Esophagus (tissue), 2 donors: ENCODE measurements around the gene CHRNG. TPM values are rescaled to one million over a fixed set of nuclear protein-coding genes. Genes with fewer than 3 reads are reported as not detected.
"Not testable (repeated sequence)": the region's sequence is repeated elsewhere in the genome, so short reads cannot be mapped to it uniquely, and the experiment has no call there.

Source experiments
- H3K27ac ChIP-seq, 2 donors: one replicate each; pipeline ENCODE4 v1.5.1; 2013; ENCODE audit warnings: low read depth in 2 of 2, mild to moderate bottlenecking in 2 of 2, inconsistent platforms in 1 of 2, low read length in 1 of 2, moderate library complexity in 1 of 2
- H3K27me3 ChIP-seq, 2 donors: one replicate each; pipeline ENCODE4 v1.6.1; 2013; ENCODE audit warnings: low read length in 2 of 2, control low read depth in 1 of 2, mild to moderate bottlenecking in 1 of 2; ENCODE audit not compliant: insufficient read depth in 2 of 2, control insufficient read depth in 1 of 2
- H3K36me3 ChIP-seq, 2 donors: one replicate each; pipeline ENCODE4 v1.6.1; 2013; ENCODE audit warnings: low read length in 1 of 2; ENCODE audit not compliant: control insufficient read depth in 2 of 2, insufficient read depth in 2 of 2
- H3K4me1 ChIP-seq, 2 donors: one replicate each; pipeline ENCODE4 v1.6.1; 2013; ENCODE audit warnings: low read length in 1 of 2; ENCODE audit not compliant: control insufficient read depth in 2 of 2, insufficient read depth in 2 of 2
- H3K4me3 ChIP-seq, 2 donors: one replicate each; pipeline ENCODE4 v1.5.1; 2013; ENCODE audit warnings: low read length in 2 of 2, mild to moderate bottlenecking in 2 of 2, low read depth in 1 of 2, moderate library complexity in 1 of 2
- H3K9me3 ChIP-seq, 2 donors: one replicate each; pipeline ENCODE4 v1.6.1; 2013; ENCODE audit warnings: mild to moderate bottlenecking in 2 of 2, low read depth in 1 of 2, low read length in 1 of 2, moderate library complexity in 1 of 2; ENCODE audit not compliant: control insufficient read depth in 2 of 2, insufficient read depth in 1 of 2
- WGBS, 2 donors: extraction: QIAGEN DNeasy Blood & Tissue Kit; methylation state at CpG; one replicate each; pipeline ENCODE4 v1.1.7; 2013; 5-methylcytosine and 5-hydroxymethylcytosine counted together
- polyA plus RNA-seq, 2 donors: library from polyadenylated mRNA; stranded (reverse); fragments of 200-250 nt; gene quantifications; one replicate each; pipeline ENCODE4 v1.2.3, GENCODE V29; 2013
- donor health status: healthy with polysubstance abuse.
- donor health status: Bipolar disorder and iron deficiency.

Gene CHRNG
- polyA plus RNA-seq, 2 donors: not detected

- H3K4me3 ChIP-seq, H3K27ac ChIP-seq, H3K4me1 ChIP-seq, H3K9me3 ChIP-seq, H3K27me3 ChIP-seq: not testable (repeated sequence)
- WGBS, 2 donors: 97 to 99% methylated on average over 6 of the region's 6 CpGs
- peaks cover 29 to 35% of the 10 kb centered on the region in 2 donors for H3K36me3 ChIP-seq
These were observed 31.0 kb downstream of the CHRNG start for GRCh38 chr2:232570481-232570880.

- H3K4me3 ChIP-seq: no peak overlapping the region
- peaks cover 29 to 34% of the 10 kb centered on the region in 2 donors for H3K36me3 ChIP-seq
These were observed 31.6 kb downstream of the CHRNG start for GRCh38 chr2:232571026-232571474.

GRCh38 chr2:232573042-232573441 is 33.5 kb downstream of the CHRNG start:
- H3K27ac ChIP-seq: no peak overlapping the region

More at GRCh38 chr2:232571026-232571474, 31.6 kb downstream of the CHRNG start:
- Histone ChIP-seq H3K27me3 (no peaks in the 10 kb centered on the region), H3K27ac (no peak overlapping the region), H3K9me3 (no peaks in the 10 kb centered on the region), H3K4me1 (no peaks in the 10 kb centered on the region)
- WGBS, 2 donors: 77 to 78% methylated on average over 7 of the region's 7 CpGs

GRCh38 chr2:232573771-232574435 is 34.4 kb downstream of the CHRNG start:
- Histone ChIP-seq H3K4me3 (no peak overlapping the region), H3K4me1 (no peaks in the 10 kb centered on the region), H3K9me3 (no peaks in the 10 kb centered on the region), H3K36me3 (peaks cover 18 to 22% of the 10 kb centered on the region in 2 donors), H3K27me3 (no peaks in the 10 kb centered on the region), H3K27ac (no peak overlapping the region)
- 91 to 92% methylated on average over 8 of the region's 8 CpGs for WGBS, 2 donors

More at GRCh38 chr2:232573042-232573441, 33.5 kb downstream of the CHRNG start:
- Histone ChIP-seq H3K9me3 (no peaks in the 10 kb centered on the region), H3K36me3 (peaks cover 23 to 26% of the 10 kb centered on the region in 2 donors), H3K4me1 (no peaks in the 10 kb centered on the region), H3K27me3 (no peaks in the 10 kb centered on the region), H3K4me3 (no peak overlapping the region)

GRCh38 chr2:232574674-232575403 is 35.3 kb downstream of the CHRNG start:
- Histone ChIP-seq H3K27me3 (no peaks in the 10 kb centered on the region), H3K4me1 (no peaks in the 10 kb centered on the region), H3K9me3 (no peaks in the 10 kb centered on the region), H3K4me3 (no peak overlapping the region), H3K27ac (no peak overlapping the region), H3K36me3 (peaks cover 10 to 14% of the 10 kb centered on the region in 2 donors)
- 87 to 92% methylated on average over 5 of the region's 5 CpGs for WGBS, 2 donors

GRCh38 chr2:232575404-232575746 is 35.9 kb downstream of the CHRNG start:
- Histone ChIP-seq H3K4me1 (no peaks in the 10 kb centered on the region), H3K9me3 (no peaks in the 10 kb centered on the region), H3K4me3 (no peak overlapping the region), H3K27ac (no peak overlapping the region), H3K27me3 (no peaks in the 10 kb centered on the region), H3K36me3 (peaks cover 8 to 11% of the 10 kb centered on the region in 2 donors)
- WGBS, 2 donors: 97 to 98% methylated on average over 1 of the region's 1 CpG

GRCh38 chr2:232576995-232577394 is 37.5 kb downstream of the CHRNG start:
- Histone ChIP-seq H3K9me3 (no peaks in the 10 kb centered on the region), H3K27me3 (no peaks in the 10 kb centered on the region), H3K27ac (no peak overlapping the region), H3K4me1 (no peaks in the 10 kb centered on the region), H3K36me3 (peaks cover 8% of the 10 kb centered on the region in 2 donors), H3K4me3 (no peak overlapping the region)
- WGBS, 2 donors: 83 to 98% methylated on average over 2 of the region's 2 CpGs

GRCh38 chr2:232577841-232578240 is 38.3 kb downstream of the CHRNG start:
- Histone ChIP-seq H3K36me3 (peaks cover 5 to 8% of the 10 kb centered on the region in 2 donors), H3K27me3 (no peaks in the 10 kb centered on the region), H3K4me1 (no peaks in the 10 kb centered on the region), H3K4me3 (no peak overlapping the region), H3K27ac (no peak overlapping the region), H3K9me3 (no peaks in the 10 kb centered on the region)
- 90 to 92% methylated on average over 2 of the region's 2 CpGs for WGBS, 2 donors

- Histone ChIP-seq H3K36me3 (peaks cover under 1 to 8% of the 10 kb centered on the region in 2 donors), H3K4me3 (no peak overlapping the region), H3K27ac (no peak overlapping the region), H3K9me3 (no peaks in the 10 kb centered on the region), H3K27me3 (no peaks in the 10 kb centered on the region), H3K4me1 (no peaks in the 10 kb centered on the region)
- 90 to 96% methylated on average over 2 of the region's 2 CpGs for WGBS, 2 donors
These were observed 39.1 kb downstream of the CHRNG start for GRCh38 chr2:232578626-232579025.

- peaks cover 5 to 6% of the 10 kb centered on the region in 2 donors for H3K36me3 ChIP-seq
- no peaks in the 10 kb centered on the region for H3K4me1 ChIP-seq
- no peaks in the 10 kb centered on the region for H3K9me3 ChIP-seq
- H3K27ac ChIP-seq: no peak overlapping the region
- no peaks in the 10 kb centered on the region for H3K27me3 ChIP-seq
- H3K4me3 ChIP-seq: no peak overlapping the region
- 76 to 93% methylated on average over 6 of the region's 6 CpGs for WGBS, 2 donors
These were observed 41.1 kb downstream of the CHRNG start for GRCh38 chr2:232580648-232580981.
